OCI-LY1 (cell line): ENCODE results near the gene POLDIP3.
"Not testable (repeated sequence)": the region's sequence is repeated elsewhere in the genome, so short reads cannot be mapped to it uniquely, and the experiment has no call there.

Source experiments
- H2AFZ ChIP-seq: fragments of 200-600 bp; sonication (generic), shearing (Covaris generic); 2 replicates; pipeline ENCODE4 v1.6.0; 2014; ENCODE audit warnings: antibody characterized with exemption, mild to moderate bottlenecking, low read length
- H3F3A ChIP-seq: fragments of 200-600 bp; sonication (generic), shearing (Covaris generic); 2 replicates; pipeline ENCODE4 v1.6.0; 2014; ENCODE audit warnings: mild to moderate bottlenecking, antibody characterized with exemption, low read length, moderate library complexity; ENCODE audit not compliant: insufficient read depth
- H3K27ac ChIP-seq: fragments of 200-600 bp; sonication (generic); 2 replicates; pipeline ENCODE4 v1.5.1; 2014; ENCODE audit warnings: low read length, mixed run types, mild to moderate bottlenecking, low read depth; ENCODE audit not compliant: poor library complexity, severe bottlenecking
- H3K27me3 ChIP-seq: fragments of 200-600 bp; sonication (generic); 2 replicates; pipeline ENCODE4 v1.6.0; 2014; ENCODE audit warnings: antibody characterized with exemption, mild to moderate bottlenecking, low read length, moderate library complexity; ENCODE audit not compliant: insufficient read depth
- H3K36me3 ChIP-seq: fragments of 200-600 bp; sonication (generic); 2 replicates; pipeline ENCODE4 v1.6.1; 2014; ENCODE audit warnings: mild to moderate bottlenecking, antibody characterized with exemption, low read length, moderate library complexity, mixed read lengths; ENCODE audit not compliant: insufficient read depth
- H3K4me1 ChIP-seq: fragments of 200-600 bp; sonication (generic); 2 replicates; pipeline ENCODE4 v1.5.1; 2014; ENCODE audit warnings: mild to moderate bottlenecking, low read length, moderate library complexity; ENCODE audit not compliant: insufficient read depth, severe bottlenecking
- H3K4me2 ChIP-seq: fragments of 200-600 bp; sonication (generic), shearing (Covaris generic); 2 replicates; pipeline ENCODE4 v1.6.1; 2014; ENCODE audit warnings: low read length
- H3K4me3 ChIP-seq: fragments of 200-600 bp; sonication (generic); 2 replicates; pipeline ENCODE4 v1.5.1; 2014; ENCODE audit warnings: low read length, low read depth, mild to moderate bottlenecking, mixed read lengths; ENCODE audit not compliant: poor library complexity, severe bottlenecking
- H3K79me2 ChIP-seq: fragments of 200-600 bp; shearing (Covaris generic); 2 replicates; pipeline ENCODE4 v1.6.1; 2016; ENCODE audit warnings: mixed run types, low read length, mixed read lengths; ENCODE audit not compliant: insufficient read depth
- H3K9ac ChIP-seq: fragments of 200-600 bp; sonication (generic), shearing (Covaris generic); 2 replicates; pipeline ENCODE4 v1.6.1; 2014; ENCODE audit warnings: mild to moderate bottlenecking, low read length, mixed read lengths
- H3K9me2 ChIP-seq: fragments of 200-600 bp; sonication (generic), shearing (Covaris generic); 2 replicates; pipeline ENCODE4 v1.6.1; 2014; ENCODE audit warnings: low read depth, mild to moderate bottlenecking, low read length, mixed read lengths
- H3K9me3 ChIP-seq: fragments of 200-600 bp; shearing (Covaris generic); 2 replicates; pipeline ENCODE4 v1.6.1; 2014; ENCODE audit warnings: low read length, mixed read lengths
- H4K20me1 ChIP-seq: fragments of 200-600 bp; sonication (generic), shearing (Covaris generic); 2 replicates; pipeline ENCODE4 v1.6.0; 2016; ENCODE audit warnings: mild to moderate bottlenecking, low read length; ENCODE audit not compliant: insufficient read depth
- EZH2 ChIP-seq: fragments of 200-600 bp; sonication (generic), shearing (Covaris generic); IDR thresholded peaks from 2 replicates; pipeline ENCODE4 v1.8.0; 2017; ENCODE audit warnings: borderline replicate concordance, mixed run types, mild to moderate bottlenecking, antibody characterized with exemption, low read length, moderate library complexity, mixed read lengths
- TF ChIP-seq, protein P1 (sequence below): fragments of 200-600 bp; sonication (generic), shearing (Covaris generic); IDR thresholded peaks from 2 replicates; pipeline ENCODE4 v1.5.1; 2017; ENCODE audit warnings: mild to moderate bottlenecking, antibody characterized with exemption, low read length, moderate library complexity, mixed read lengths

POLDIP3 gene

DNA sequence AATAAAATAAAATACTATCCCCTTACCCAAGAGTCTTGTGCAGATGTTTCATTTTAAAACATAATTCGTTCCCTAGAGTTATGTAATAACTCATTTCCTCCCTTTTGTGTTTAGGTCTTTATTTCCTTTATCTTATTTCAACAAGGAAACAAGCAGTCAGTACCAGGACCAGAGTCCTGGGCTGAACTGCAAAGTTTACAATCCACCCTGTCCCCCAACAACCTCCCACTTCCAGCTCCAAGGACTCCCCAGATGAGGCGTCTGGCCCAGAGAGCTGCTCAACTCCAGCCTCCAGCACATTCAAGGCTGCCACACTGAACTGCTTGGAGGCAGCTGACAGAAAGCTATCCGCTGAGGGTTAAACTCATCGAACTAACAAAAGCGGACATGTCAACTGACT is 4.5 kb downstream of the POLDIP3 start:
- H3K9me3 ChIP-seq, result no peaks in the 10 kb centered on the region
- H3K36me3 ChIP-seq, result peaks cover 63% of the 10 kb centered on the region
- no peak overlapping the region for H3K9ac ChIP-seq
- H3K4me1 ChIP-seq, result peaks cover 20% of the 10 kb centered on the region
- H3K27me3 ChIP-seq, result no peaks in the 10 kb centered on the region
- H4K20me1 ChIP-seq, result no peaks in the 10 kb centered on the region; the same call in 1 of the 2 replicates
- H2AFZ ChIP-seq, result no peak overlapping the region
- H3K27ac ChIP-seq, result no peak overlapping the region
- no peak for TF ChIP-seq EZH2
- TF ChIP-seq, protein P1, sequence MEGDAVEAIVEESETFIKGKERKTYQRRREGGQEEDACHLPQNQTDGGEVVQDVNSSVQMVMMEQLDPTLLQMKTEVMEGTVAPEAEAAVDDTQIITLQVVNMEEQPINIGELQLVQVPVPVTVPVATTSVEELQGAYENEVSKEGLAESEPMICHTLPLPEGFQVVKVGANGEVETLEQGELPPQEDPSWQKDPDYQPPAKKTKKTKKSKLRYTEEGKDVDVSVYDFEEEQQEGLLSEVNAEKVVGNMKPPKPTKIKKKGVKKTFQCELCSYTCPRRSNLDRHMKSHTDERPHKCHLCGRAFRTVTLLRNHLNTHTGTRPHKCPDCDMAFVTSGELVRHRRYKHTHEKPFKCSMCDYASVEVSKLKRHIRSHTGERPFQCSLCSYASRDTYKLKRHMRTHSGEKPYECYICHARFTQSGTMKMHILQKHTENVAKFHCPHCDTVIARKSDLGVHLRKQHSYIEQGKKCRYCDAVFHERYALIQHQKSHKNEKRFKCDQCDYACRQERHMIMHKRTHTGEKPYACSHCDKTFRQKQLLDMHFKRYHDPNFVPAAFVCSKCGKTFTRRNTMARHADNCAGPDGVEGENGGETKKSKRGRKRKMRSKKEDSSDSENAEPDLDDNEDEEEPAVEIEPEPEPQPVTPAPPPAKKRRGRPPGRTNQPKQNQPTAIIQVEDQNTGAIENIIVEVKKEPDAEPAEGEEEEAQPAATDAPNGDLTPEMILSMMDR, result no peak
- peaks cover 76% of the 10 kb centered on the region for H3K79me2 ChIP-seq
- H3K4me2 ChIP-seq, result no peak overlapping the region
- H3K9me2 ChIP-seq, result no peaks in the 10 kb centered on the region
- H3K4me3 ChIP-seq, result no peak overlapping the region
- no peaks in the 10 kb centered on the region for H3F3A ChIP-seq

- H3F3A ChIP-seq, result no peaks in the 10 kb centered on the region
- H3K36me3 ChIP-seq, result peaks cover 73% of the 10 kb centered on the region
- H3K4me1 ChIP-seq, result peaks cover 20% of the 10 kb centered on the region
- H3K4me2 ChIP-seq, result no peak overlapping the region
- no peak overlapping the region for H3K9ac ChIP-seq
- peaks cover 86% of the 10 kb centered on the region for H3K79me2 ChIP-seq
- no peak overlapping the region for H2AFZ ChIP-seq
- no peaks in the 10 kb centered on the region for H3K9me3 ChIP-seq
- H3K27me3 ChIP-seq, result no peaks in the 10 kb centered on the region
- H3K9me2 ChIP-seq, result no peaks in the 10 kb centered on the region
- no peak overlapping the region for H3K27ac ChIP-seq
- H4K20me1 ChIP-seq, result no peaks in the 10 kb centered on the region; the same call in 1 of the 2 replicates
- no peak for TF ChIP-seq EZH2
- TF ChIP-seq, protein P1, result no peak
- no peak overlapping the region for H3K4me3 ChIP-seq
Observed at GRCh38 chr22:42608823-42609361, 5.8 kb downstream of the POLDIP3 start.

DNA sequence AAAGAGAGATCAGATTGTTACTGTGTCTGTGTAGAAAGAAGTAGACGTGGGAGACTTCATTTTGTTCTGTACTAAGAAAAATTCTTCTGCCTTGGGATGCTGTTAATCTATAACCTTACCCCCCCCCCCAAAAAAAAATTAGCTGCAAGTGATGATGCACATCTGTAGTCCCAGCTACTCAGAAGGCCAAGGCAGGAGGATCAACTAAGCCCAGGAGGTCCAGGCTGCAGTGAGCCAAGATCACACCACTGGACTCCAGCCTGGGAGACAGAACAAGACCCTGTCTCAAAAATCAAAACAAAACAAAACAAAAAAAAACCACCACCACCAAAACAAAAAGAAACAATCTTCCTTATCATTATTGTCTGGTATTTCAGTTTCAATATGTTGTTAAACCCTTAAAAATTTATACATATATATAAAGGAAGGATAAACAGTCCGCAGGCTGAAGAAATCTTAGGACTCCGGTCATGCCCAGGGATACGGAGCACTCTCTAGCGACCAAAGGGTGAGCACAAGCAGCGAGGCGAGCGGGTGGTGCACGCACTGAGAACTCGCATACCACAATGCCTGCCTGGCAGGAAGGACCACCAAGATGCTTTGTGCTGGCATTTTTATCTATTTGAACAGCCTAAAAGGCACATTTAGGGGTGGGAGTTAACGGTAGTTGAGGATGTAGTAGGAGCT is 6.4 kb downstream of the POLDIP3 start:
- Histone ChIP-seq H4K20me1 (no peaks in the 10 kb centered on the region; the same call in 1 of the 2 replicates), H3K79me2 (peaks cover 85% of the 10 kb centered on the region), H3F3A (no peaks in the 10 kb centered on the region), H3K9me3 (no peaks in the 10 kb centered on the region), H3K4me1 (peaks cover 14% of the 10 kb centered on the region), H3K9me2 (no peaks in the 10 kb centered on the region), H2AFZ (no peak overlapping the region), H3K27me3 (no peaks in the 10 kb centered on the region), H3K27ac (no peak overlapping the region), H3K4me2 (no peak overlapping the region), H3K36me3 (peaks cover 76% of the 10 kb centered on the region), H3K9ac (no peak overlapping the region), H3K4me3 (no peak overlapping the region)
- TF ChIP-seq, protein P1, result no peak
- no peak for TF ChIP-seq EZH2

DNA sequence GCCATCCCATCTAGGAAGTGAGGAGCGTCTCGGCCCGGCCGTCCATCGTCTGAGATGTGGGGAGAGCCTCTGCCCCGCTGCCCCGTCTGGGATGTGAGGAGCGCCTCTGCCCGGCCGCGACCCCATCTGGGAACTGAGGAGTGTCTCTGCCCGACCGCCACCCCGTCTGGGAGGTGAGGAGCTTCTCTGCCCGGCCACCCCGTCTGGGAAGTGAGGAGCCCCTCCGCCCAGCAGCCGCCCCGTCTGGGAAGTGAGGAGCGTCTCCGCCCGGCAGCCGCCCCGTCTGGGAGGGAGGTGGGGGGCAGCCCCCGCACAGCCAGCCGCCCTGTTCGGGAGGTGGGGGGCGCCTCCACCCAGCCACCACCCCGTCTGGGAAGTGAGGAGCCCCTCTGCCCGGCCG is 7.0 kb downstream of the POLDIP3 start:
- H3K4me2 ChIP-seq, H3K4me1 ChIP-seq, H2AFZ ChIP-seq, H4K20me1 ChIP-seq, H3K27me3 ChIP-seq, H3K9ac ChIP-seq, H3F3A ChIP-seq, H3K27ac ChIP-seq, H3K9me2 ChIP-seq, H3K9me3 ChIP-seq, H3K4me3 ChIP-seq: not testable (repeated sequence)
- peaks cover 83% of the 10 kb centered on the region for H3K36me3 ChIP-seq
- H3K79me2 ChIP-seq, result peaks cover 80% of the 10 kb centered on the region
